ENCODE results near the gene EPHA5. TPM values are rescaled to one million over a fixed set of nuclear protein-coding genes. Genes with fewer than 3 reads are reported as not detected.

The EPHA5 gene
- total RNA-seq, 1 experiment from 2014 or later = not detected

DNA sequence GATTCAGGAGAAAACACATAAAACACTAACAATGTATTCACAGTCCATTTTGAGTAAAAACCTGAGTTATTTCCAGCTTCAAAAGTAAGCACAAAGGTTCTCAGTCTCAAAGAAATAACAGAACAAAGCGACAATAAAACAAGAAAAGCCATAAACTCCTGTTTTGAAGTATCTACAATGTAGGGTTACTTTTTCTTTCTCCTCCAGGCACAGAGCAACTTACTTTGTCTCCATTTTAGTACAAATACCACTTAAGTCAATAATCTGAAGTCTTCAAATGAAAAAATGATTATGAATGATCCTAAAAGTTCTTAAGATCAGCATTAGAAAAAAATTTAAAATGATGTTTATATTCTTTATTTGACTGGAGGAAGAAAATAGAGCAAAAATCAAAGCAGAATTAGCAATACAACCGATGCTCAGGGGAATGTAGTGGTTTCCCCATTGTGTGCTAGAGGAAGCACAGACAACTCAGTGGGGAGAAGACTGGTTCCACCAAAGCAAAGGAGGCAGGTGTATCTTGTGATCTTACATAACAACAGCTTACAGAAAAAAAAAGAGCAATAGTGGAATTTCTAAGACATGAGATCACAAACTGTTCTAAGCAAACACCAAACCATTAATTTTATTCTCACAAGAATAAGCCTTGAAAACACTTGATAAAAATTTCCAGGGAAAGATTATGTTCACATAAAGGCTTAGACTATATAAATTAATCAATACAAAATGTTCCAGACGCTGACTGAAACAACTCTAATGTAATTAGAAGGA lies 35.1 kb downstream of the EPHA5 start:
- Histone ChIP-seq H3K4me2 (ENCODE audit: insufficient read depth, insufficient read length, low read length) (no peak overlapping the region), H2BK20ac (ENCODE audit: low read depth, low read length, poor library complexity, severe bottlenecking) (no peak overlapping the region), H3K79me2 (ENCODE audit: insufficient read depth, low read length) (no peaks in the 10 kb centered on the region), H4K5ac (ENCODE audit: insufficient read length, low read depth, low read length) (no peak overlapping the region), H2BK15ac (ENCODE audit: low read depth, low read length) (no peak overlapping the region), H2AK5ac (ENCODE audit: insufficient read length, low read length) (no peak overlapping the region), H4K91ac (ENCODE audit: insufficient read length, low read depth, low read length) (no peak overlapping the region), H3K4me1 (ENCODE audit: insufficient read depth, low read length) (peaks cover 3% of the 10 kb centered on the region; the same call in 1 of the 2 replicates), H2BK120ac (ENCODE audit: low read depth, low read length, poor library complexity, severe bottlenecking) (no peak overlapping the region), H3K79me1 (ENCODE audit: insufficient read depth, low read depth, low read length, poor library complexity, severe bottlenecking) (no peaks in the 10 kb centered on the region), H4K8ac (replicated peaks; ENCODE audit: insufficient read length, low read depth, low read length) (no peak overlapping the region), H3T11ph (ENCODE audit: low read length) (no peak overlapping the region), H3K18ac (ENCODE audit: insufficient read length, low read depth, low read length) (no peak overlapping the region), H2BK5ac (ENCODE audit: insufficient read length, low read length) (no peak overlapping the region), H3K4ac (ENCODE audit: low read depth, low read length) (no peak overlapping the region), H3K23me2 (ENCODE audit: insufficient read length, low read depth, low read length, poor library complexity, severe bottlenecking) (no peaks in the 10 kb centered on the region), H3K14ac (ENCODE audit: insufficient read depth, low read length) (no peak overlapping the region), H3K9ac (ENCODE audit: extremely low read depth, insufficient read length, low read length) (no peak overlapping the region), H4K20me1 (ENCODE audit: control insufficient read depth, insufficient read depth, insufficient read length) (no peaks in the 10 kb centered on the region), H3K23ac (ENCODE audit: insufficient read length, low read depth, low read length) (no peak overlapping the region), H3K9me3 (ENCODE audit: control insufficient read depth, low read depth, low read length) (no peaks in the 10 kb centered on the region), H3K27me3 (ENCODE audit: insufficient read depth, low read length) (no peaks in the 10 kb centered on the region), H3K27ac (ENCODE audit: insufficient read length, low read depth, low read length) (no peak overlapping the region), H2AFZ (ENCODE audit: low read length) (no peak overlapping the region), H2BK12ac (ENCODE audit: insufficient read length, low read depth, low read length) (no peak overlapping the region), H3K56ac (ENCODE audit: insufficient read length, low read depth, low read length) (no peak overlapping the region)
- Mint-ChIP-seq H3K27ac (peak overlapping the region; percentile 45 to 80 (median 49); a peak in 5 of 7 replicates), H3K9me3 (no peaks in the 10 kb centered on the region), H3K36me3 (ENCODE audit: insufficient read depth in 1 of 3, low read depth in 3 of 3) (no peaks in the 10 kb centered on the region), H3K4me3 (no peak overlapping the region), H3K4me1 (peaks cover 26 to 29% of the 10 kb centered on the region in 2 experiments), H3K27me3 (ENCODE audit: low read depth) (no peaks in the 10 kb centered on the region)
- TF ChIP-seq, protein P1, sequence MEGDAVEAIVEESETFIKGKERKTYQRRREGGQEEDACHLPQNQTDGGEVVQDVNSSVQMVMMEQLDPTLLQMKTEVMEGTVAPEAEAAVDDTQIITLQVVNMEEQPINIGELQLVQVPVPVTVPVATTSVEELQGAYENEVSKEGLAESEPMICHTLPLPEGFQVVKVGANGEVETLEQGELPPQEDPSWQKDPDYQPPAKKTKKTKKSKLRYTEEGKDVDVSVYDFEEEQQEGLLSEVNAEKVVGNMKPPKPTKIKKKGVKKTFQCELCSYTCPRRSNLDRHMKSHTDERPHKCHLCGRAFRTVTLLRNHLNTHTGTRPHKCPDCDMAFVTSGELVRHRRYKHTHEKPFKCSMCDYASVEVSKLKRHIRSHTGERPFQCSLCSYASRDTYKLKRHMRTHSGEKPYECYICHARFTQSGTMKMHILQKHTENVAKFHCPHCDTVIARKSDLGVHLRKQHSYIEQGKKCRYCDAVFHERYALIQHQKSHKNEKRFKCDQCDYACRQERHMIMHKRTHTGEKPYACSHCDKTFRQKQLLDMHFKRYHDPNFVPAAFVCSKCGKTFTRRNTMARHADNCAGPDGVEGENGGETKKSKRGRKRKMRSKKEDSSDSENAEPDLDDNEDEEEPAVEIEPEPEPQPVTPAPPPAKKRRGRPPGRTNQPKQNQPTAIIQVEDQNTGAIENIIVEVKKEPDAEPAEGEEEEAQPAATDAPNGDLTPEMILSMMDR (conservative IDR thresholded peaks at IDR 0.05) = no peak
- no CpG with 5 or more reads among the region's 3 CpGs for WGBS (ENCODE audit: extremely low coverage, insufficient read length, low lambda C conversion rate)
- DNase-seq = no peak
